NT2/D1 (cell line): ENCODE results near the gene TRPM5.

Experiments
- DNase-seq: peaks from one replicate; pipeline ENCODE4 v3.0.0-alpha.2; 2011; ENCODE audit warnings: low read depth, low spot score
- H3K27me3 ChIP-seq: 2 replicates; pipeline ENCODE4 v1.6.0; 2011; ENCODE audit warnings: mild to moderate bottlenecking; ENCODE audit not compliant: insufficient read length, insufficient read depth
- H3K36me3 ChIP-seq: 2 replicates; pipeline ENCODE4 v1.6.1; 2011; ENCODE audit warnings: mild to moderate bottlenecking, low read length, mixed read lengths; ENCODE audit not compliant: insufficient read depth, insufficient read length
- H3K4me1 ChIP-seq: 2 replicates; pipeline ENCODE4 v1.5.1; 2011; ENCODE audit not compliant: insufficient read depth, insufficient read length
- H3K4me3 ChIP-seq: 2 replicates; pipeline ENCODE4 v1.5.1; 2011; ENCODE audit warnings: low read depth; ENCODE audit not compliant: insufficient read length
- H3K9ac ChIP-seq: 2 replicates; pipeline ENCODE4 v1.6.0; 2011; ENCODE audit warnings: low read depth; ENCODE audit not compliant: insufficient read length
- H3K9me3 ChIP-seq: 2 replicates; pipeline ENCODE4 v1.5.1; 2011; ENCODE audit warnings: mild to moderate bottlenecking, low read length; ENCODE audit not compliant: insufficient read depth
- SUZ12 ChIP-seq: IDR thresholded peaks from 2 replicates; pipeline ENCODE4 v1.6.1; 2011; ENCODE audit not compliant: insufficient read length, insufficient read depth; ENCODE audit errors: extremely low read depth
- YY1 ChIP-seq: IDR thresholded peaks from 2 replicates; pipeline ENCODE4 v1.6.1; 2011; ENCODE audit not compliant: insufficient read length, insufficient read depth
- ZNF274 ChIP-seq: IDR thresholded peaks from 2 replicates; pipeline ENCODE4 v1.6.1; 2011; ENCODE audit warnings: mild to moderate bottlenecking, low read depth, low read length

TRPM5 gene

GRCh38 chr11:2443881-2444820 is at the start of gene TRPM5:
TSS of gene TRPM5 (minus strand) at chr11:2444514. CDS start at chr11:2423036, 21,478 bp downstream.
- no peak for DNase-seq
- H3K4me1 ChIP-seq = peaks cover 7% of the 10 kb centered on the region
- peak within 1 kb of the TSS; percentile 77 for H3K9ac ChIP-seq
- H3K27me3 ChIP-seq = peaks cover 94% of the 10 kb centered on the region
- no peaks in the 10 kb centered on the region for H3K36me3 ChIP-seq
- no peak for TF ChIP-seq SUZ12
- no peak for TF ChIP-seq YY1
- no peak for TF ChIP-seq ZNF274
- peak within 1 kb of the TSS; percentile 57 for H3K4me3 ChIP-seq
- no peaks in the 10 kb centered on the region for H3K9me3 ChIP-seq

GRCh38 chr11:2489083-2489482 is 44.8 kb upstream of the TRPM5 start:
- no peaks in the 10 kb centered on the region for H3K4me1 ChIP-seq
- peak overlapping the region; percentile 16 for H3K9ac ChIP-seq
- no peak for DNase-seq
- peaks cover 65% of the 10 kb centered on the region for H3K27me3 ChIP-seq
- H3K4me3 ChIP-seq = no peak overlapping the region
- TF ChIP-seq SUZ12 (no peak), YY1 (no peak), ZNF274 (no peak)
- no peaks in the 10 kb centered on the region for H3K36me3 ChIP-seq
- H3K9me3 ChIP-seq = peaks cover 30% of the 10 kb centered on the region

DNA sequence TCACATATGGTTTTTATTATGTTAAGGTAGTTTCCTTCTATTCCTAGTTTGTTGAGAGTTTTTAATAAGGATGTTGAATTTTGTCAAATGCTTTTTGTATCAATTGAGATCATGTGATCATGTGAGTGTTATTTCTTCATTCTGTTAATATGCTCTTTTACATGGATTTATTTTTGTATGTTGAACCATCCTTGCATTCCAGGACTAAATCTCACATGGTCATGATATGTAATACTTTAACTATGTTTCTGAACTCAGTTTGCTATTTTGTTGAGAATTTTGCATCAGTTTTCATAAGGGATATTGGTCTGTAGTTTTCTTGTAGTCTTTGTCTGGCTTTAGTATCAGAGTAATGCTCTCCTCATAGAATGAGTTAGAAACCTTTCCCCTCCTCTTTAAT is 43.7 kb upstream of the TRPM5 start:
- H3K9ac ChIP-seq = no peak overlapping the region
- no peaks in the 10 kb centered on the region for H3K4me1 ChIP-seq
- H3K36me3 ChIP-seq = no peaks in the 10 kb centered on the region
- H3K27me3 ChIP-seq = peaks cover 74% of the 10 kb centered on the region
- DNase-seq = no peak
- H3K4me3 ChIP-seq = no peak overlapping the region
- H3K9me3 ChIP-seq = peaks cover 30% of the 10 kb centered on the region
- TF ChIP-seq YY1 (no peak), SUZ12 (no peak), ZNF274 (no peak)

GRCh38 chr11:2484576-2485125 is 40.3 kb upstream of the TRPM5 start:
- TF ChIP-seq YY1 (no peak), SUZ12 (no peak), ZNF274 (no peak)
- DNase-seq = no peak
- Histone ChIP-seq H3K4me3 (no peak overlapping the region), H3K4me1 (no peaks in the 10 kb centered on the region), H3K9ac (no peak overlapping the region), H3K27me3 (peaks cover 75% of the 10 kb centered on the region), H3K36me3 (no peaks in the 10 kb centered on the region), H3K9me3 (peaks cover 39% of the 10 kb centered on the region)

GRCh38 chr11:2483426-2483825 is 39.1 kb upstream of the TRPM5 start:
- H3K27me3 ChIP-seq = peaks cover 66% of the 10 kb centered on the region
- no peak overlapping the region for H3K4me3 ChIP-seq
- TF ChIP-seq ZNF274 (no peak), YY1 (no peak)
- no peak for DNase-seq
- no peak overlapping the region for H3K9ac ChIP-seq
- no peaks in the 10 kb centered on the region for H3K36me3 ChIP-seq
- H3K9me3 ChIP-seq = peaks cover 46% of the 10 kb centered on the region
- H3K4me1 ChIP-seq = no peaks in the 10 kb centered on the region

- peaks cover 69% of the 10 kb centered on the region for H3K27me3 ChIP-seq
- H3K4me1 ChIP-seq = no peaks in the 10 kb centered on the region
- TF ChIP-seq ZNF274 (no peak), YY1 (no peak)
- H3K4me3 ChIP-seq = no peak overlapping the region
- no peak for DNase-seq
- H3K9me3 ChIP-seq = peaks cover 46% of the 10 kb centered on the region
- H3K36me3 ChIP-seq = no peaks in the 10 kb centered on the region
- H3K9ac ChIP-seq = no peak overlapping the region
Observed at GRCh38 chr11:2482745-2483144, 38.4 kb upstream of the TRPM5 start.

DNA sequence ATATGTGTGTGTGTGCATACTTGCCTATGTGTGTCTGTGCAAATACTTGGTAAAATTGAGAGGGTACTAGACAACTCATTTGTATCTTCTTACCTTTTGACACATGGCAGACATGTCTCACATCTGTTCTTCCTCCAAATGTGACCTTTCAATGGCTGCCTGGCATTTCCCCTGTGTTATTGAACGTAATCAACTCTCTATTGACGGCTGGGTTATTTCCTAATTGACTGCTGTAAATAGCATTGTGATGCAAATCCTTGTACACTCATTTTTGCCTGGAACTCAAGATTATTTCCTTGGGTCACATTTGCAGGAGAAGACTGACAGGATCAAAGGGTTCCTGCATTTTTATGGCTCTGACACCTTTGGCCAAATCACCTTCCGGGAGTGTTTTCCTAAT is 37.9 kb upstream of the TRPM5 start:
- Histone ChIP-seq H3K4me1 (no peaks in the 10 kb centered on the region), H3K9me3 (peaks cover 46% of the 10 kb centered on the region), H3K27me3 (peaks cover 70% of the 10 kb centered on the region), H3K9ac (no peak overlapping the region), H3K4me3 (no peak overlapping the region), H3K36me3 (no peaks in the 10 kb centered on the region)
- no peak for TF ChIP-seq YY1
- no peak for DNase-seq
